ENCODE data around the gene CEP89. TPM values are rescaled to one million over a fixed set of nuclear protein-coding genes. Genes with fewer than 3 reads are reported as not detected.

The CEP89 gene
- total and polyA plus RNA-seq, 2 of the 4 experiments (the other 2 are of a cell fraction), result 7.2 to 17.4 TPM

DNA sequence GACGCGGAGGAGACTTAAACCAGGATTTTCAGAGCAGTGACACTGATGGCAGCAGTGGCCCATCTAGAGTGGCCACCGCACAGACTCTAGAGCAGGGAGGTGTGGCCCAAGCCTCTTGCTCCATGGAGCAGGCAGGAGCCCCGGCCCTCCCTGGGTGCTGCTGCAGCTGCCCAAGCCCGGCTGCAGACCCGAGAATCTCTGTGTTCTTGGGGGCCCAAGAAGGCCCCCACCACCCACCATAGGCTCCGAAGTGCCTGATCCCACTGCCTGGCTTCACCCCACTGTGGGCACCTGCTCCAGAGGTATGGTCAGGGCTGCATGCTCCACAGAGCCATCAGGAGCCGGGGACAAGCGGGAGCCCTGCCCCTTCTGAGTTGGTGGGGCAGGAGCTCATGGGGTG, 36.1 kb downstream of the CEP89 start:
- H3K4me1 ChIP-seq (ENCODE audit: control insufficient read depth, insufficient read depth, low read length), result no peaks in the 10 kb centered on the region
- H3K4me2 ChIP-seq (ENCODE audit: low read depth, low read length), result no peak overlapping the region
- H4K20me1 ChIP-seq (ENCODE audit: insufficient read depth, low read length), result no peaks in the 10 kb centered on the region
- no peak overlapping the region for H3K56ac ChIP-seq (ENCODE audit: extremely low read depth, insufficient read depth, low read length)
- POLR2A ChIA-PET (ENCODE audit: unreplicated experiment), result interaction anchor here (0.6 kb wide), 1 partner anchor 320 kb away, joined by 3 read pairs; no protein-coding TSS in a partner anchor
- BruUV-seq (replicated peaks), result no TSS peak
- no peak overlapping the region for H3K9ac ChIP-seq (ENCODE audit: low read depth, low read length)
- intact Hi-C loops (cut with micrococcal nuclease), result no loop called here
- peaks cover 21% of the 10 kb centered on the region for H3K36me3 ChIP-seq (ENCODE audit: control insufficient read depth, insufficient read depth, low read length)
- TF ChIP-seq SMC3 (IDR thresholded peaks at IDR 0.05; ENCODE audit: low read depth, low read length), result no peak
- no peak for TF ChIP-seq MAFK (IDR thresholded peaks at IDR 0.05; ENCODE audit: low read depth, low read length)
- TF ChIP-seq, protein P1, sequence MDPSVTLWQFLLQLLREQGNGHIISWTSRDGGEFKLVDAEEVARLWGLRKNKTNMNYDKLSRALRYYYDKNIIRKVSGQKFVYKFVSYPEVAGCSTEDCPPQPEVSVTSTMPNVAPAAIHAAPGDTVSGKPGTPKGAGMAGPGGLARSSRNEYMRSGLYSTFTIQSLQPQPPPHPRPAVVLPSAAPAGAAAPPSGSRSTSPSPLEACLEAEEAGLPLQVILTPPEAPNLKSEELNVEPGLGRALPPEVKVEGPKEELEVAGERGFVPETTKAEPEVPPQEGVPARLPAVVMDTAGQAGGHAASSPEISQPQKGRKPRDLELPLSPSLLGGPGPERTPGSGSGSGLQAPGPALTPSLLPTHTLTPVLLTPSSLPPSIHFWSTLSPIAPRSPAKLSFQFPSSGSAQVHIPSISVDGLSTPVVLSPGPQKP (IDR thresholded peaks at IDR 0.05; ENCODE audit: borderline replicate concordance, low read depth, low read length), result no peak
- no peak for TF ChIP-seq FOS (IDR thresholded peaks at IDR 0.05; ENCODE audit: low read depth, low read length)
- TF ChIP-seq, protein P2, sequence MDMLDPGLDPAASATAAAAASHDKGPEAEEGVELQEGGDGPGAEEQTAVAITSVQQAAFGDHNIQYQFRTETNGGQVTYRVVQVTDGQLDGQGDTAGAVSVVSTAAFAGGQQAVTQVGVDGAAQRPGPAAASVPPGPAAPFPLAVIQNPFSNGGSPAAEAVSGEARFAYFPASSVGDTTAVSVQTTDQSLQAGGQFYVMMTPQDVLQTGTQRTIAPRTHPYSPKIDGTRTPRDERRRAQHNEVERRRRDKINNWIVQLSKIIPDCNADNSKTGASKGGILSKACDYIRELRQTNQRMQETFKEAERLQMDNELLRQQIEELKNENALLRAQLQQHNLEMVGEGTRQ (IDR thresholded peaks at IDR 0.05; ENCODE audit: low read depth, low read length), result no peak
- TF ChIP-seq RCOR1 (IDR thresholded peaks at IDR 0.05; ENCODE audit: insufficient replicate concordance, low read length), result no peak
- no peak for TF ChIP-seq RFX5 (IDR thresholded peaks at IDR 0.05; ENCODE audit: low read depth, low read length)
- TF ChIP-seq RAD21 (IDR thresholded peaks at IDR 0.05; ENCODE audit: low read length), result no peak
- no peak for TF ChIP-seq BHLHE40 (IDR thresholded peaks at IDR 0.05; ENCODE audit: low read depth, low read length)
- no peak for TF ChIP-seq CHD1 (IDR thresholded peaks at IDR 0.05; ENCODE audit: low read depth, low read length)
- TF ChIP-seq NFE2L2 (IDR thresholded peaks at IDR 0.05; ENCODE audit: low read depth, low read length), result no peak
- no peak for TF ChIP-seq MXI1 (IDR thresholded peaks at IDR 0.05; ENCODE audit: borderline replicate concordance, low read depth, low read length)
- no peak for TF ChIP-seq MAZ (IDR thresholded peaks at IDR 0.05; ENCODE audit: borderline replicate concordance, low read depth, low read length)
- no peak for TF ChIP-seq CEBPB (IDR thresholded peaks at IDR 0.05; ENCODE audit: low read depth, low read length)
- no peak for ATAC-seq (ENCODE audit: low read depth)
- H2AK9ac ChIP-seq (replicated peaks; ENCODE audit: low read depth, low read length, poor library complexity), result no peak overlapping the region
- H3K27ac ChIP-seq (ENCODE audit: insufficient read depth, low read length), result no peak overlapping the region
- 89% methylated on average over 4 of the region's 9 CpGs; no CpG with 5 or more reads in 1 of the 2 experiments for WGBS, 2 experiments (ENCODE audit: extremely low coverage in 2 of 2, insufficient read length in 1 of 2)
- CTCF ChIA-PET, result interaction anchor here (0.6 kb wide), 1 partner anchor 20 kb away, joined by 3 read pairs; no protein-coding TSS in a partner anchor
- H3K23ac ChIP-seq (ENCODE audit: low read depth, low read length), result no peak overlapping the region
- in situ Hi-C loops (cut with MboI; ENCODE audit: low sequenced_read_pairs), result no loop called here
- no peak overlapping the region for H2BK20ac ChIP-seq (ENCODE audit: low read depth, low read length)
- no peak overlapping the region for H3K4ac ChIP-seq (ENCODE audit: low read depth, low read length)
- no peaks in the 10 kb centered on the region; the same call in 1 of the 2 replicates for H3K9me1 ChIP-seq (ENCODE audit: insufficient read depth, low read length)
- H3K79me1 ChIP-seq (ENCODE audit: low read depth in 1 of 2, low read length in 2 of 2), result no peaks in the 10 kb centered on the region
- no peak overlapping the region for H2BK15ac ChIP-seq (ENCODE audit: low read depth, low read length)
- no peaks in the 10 kb centered on the region for H3K9me3 ChIP-seq (ENCODE audit: control insufficient read depth, insufficient read depth, low read length)
- no peak overlapping the region for H4K91ac ChIP-seq (ENCODE audit: insufficient read depth, low read depth, low read length)
- no peak overlapping the region for H3K18ac ChIP-seq (ENCODE audit: low read depth, low read length)
- no peak overlapping the region for H2BK120ac ChIP-seq (ENCODE audit: low read depth, low read length)
- no peaks in the 10 kb centered on the region for H3K27me3 ChIP-seq (ENCODE audit: control insufficient read depth, insufficient read depth, low read length)
- DNase-seq, result no peak
- H4K8ac ChIP-seq (ENCODE audit: low read depth in 2 of 2, low read length in 2 of 2), result no peak overlapping the region
- no peak overlapping the region for H2AK5ac ChIP-seq (ENCODE audit: low read depth, low read length)
- H2AFZ ChIP-seq (replicated peaks; ENCODE audit: low read length, poor library complexity), result no peak overlapping the region
- no peak overlapping the region for H2BK5ac ChIP-seq (ENCODE audit: low read depth, low read length, poor library complexity, severe bottlenecking)
- no peak overlapping the region for H4K5ac ChIP-seq (ENCODE audit: low read depth, low read length)
- no peak overlapping the region for H3K14ac ChIP-seq (replicated peaks; ENCODE audit: low read depth, low read length)
- no peak overlapping the region for H3K4me3 ChIP-seq (ENCODE audit: insufficient read depth, low read depth, low read length)
- dilution Hi-C loops (cut with HindIII; ENCODE audit: low sequenced_read_pairs, unreplicated experiment), result no loop called here

All from IMR-90 (cell line).